Karpas-422 (cell line): ENCODE data around the gene OR13A1. TPM values are rescaled to one million over a fixed set of nuclear protein-coding genes. Genes with fewer than 3 reads are reported as not detected.
A peak's percentile ranks its signal among the peaks of the same experiment; 100 is the strongest.
"Not testable (repeated sequence)": the region's sequence is repeated elsewhere in the genome, so short reads cannot be mapped to it uniquely, and the experiment has no call there.

Experiments
- DNase-seq: peaks from one replicate; pipeline ENCODE4 v3.0.0-alpha.2; 2015
- H2AFZ ChIP-seq: fragments of 200-600 bp; sonication (generic); 2 replicates; pipeline ENCODE4 v1.6.1; 2014; ENCODE audit warnings: antibody characterized with exemption, low read length, mixed read lengths
- H3K27ac ChIP-seq: fragments of 200-600 bp; sonication (generic); 2 replicates; pipeline ENCODE4 v1.5.1; 2014; ENCODE audit warnings: mild to moderate bottlenecking, low read length, moderate library complexity
- H3K27me3 ChIP-seq: fragments of 200-600 bp; sonication (generic); 2 replicates; pipeline ENCODE4 v1.6.1; 2014; ENCODE audit warnings: low read length, mixed read lengths
- H3K36me3 ChIP-seq: fragments of 200-600 bp; sonication (generic); 2 replicates; pipeline ENCODE4 v1.6.1; 2014; ENCODE audit warnings: low read length, mixed read lengths; ENCODE audit not compliant: insufficient read depth
- H3K4me1 ChIP-seq: fragments of 200-600 bp; sonication (generic); 2 replicates; pipeline ENCODE4 v1.6.1; 2014; ENCODE audit warnings: mild to moderate bottlenecking, low read length, mixed read lengths
- H3K4me2 ChIP-seq: fragments of 200-600 bp; sonication (generic); 2 replicates; pipeline ENCODE4 v1.6.1; 2014; ENCODE audit warnings: low read length, low read depth, mild to moderate bottlenecking; ENCODE audit not compliant: poor library complexity, severe bottlenecking
- H3K4me3 ChIP-seq: fragments of 200-600 bp; sonication (generic); 2 replicates; pipeline ENCODE4 v1.5.1; 2014; ENCODE audit warnings: mild to moderate bottlenecking, antibody characterized with exemption, low read length, mixed read lengths
- H3K79me2 ChIP-seq: fragments of 200-600 bp; sonication (generic); 2 replicates; pipeline ENCODE4 v1.6.1; 2014; ENCODE audit warnings: mild to moderate bottlenecking, low read length, mixed read lengths
- H3K9ac ChIP-seq: fragments of 200-600 bp; sonication (generic); 2 replicates; pipeline ENCODE4 v1.6.0; 2014; ENCODE audit warnings: low read length
- H3K9me2 ChIP-seq: fragments of 200-600 bp; sonication (generic), shearing (Covaris generic); replicated peaks from 2 replicates; pipeline ENCODE4 v1.6.0; 2014; ENCODE audit warnings: mild to moderate bottlenecking, low read length, moderate library complexity; ENCODE audit not compliant: insufficient read depth
- H3K9me3 ChIP-seq: fragments of 300-700, 200-600 bp; sonication (generic); 2 replicates; pipeline ENCODE4 v1.6.1; 2014; ENCODE audit warnings: low read length, mixed read lengths
- H4K20me1 ChIP-seq: fragments of 200-600 bp; sonication (generic); 2 replicates; pipeline ENCODE4 v1.6.1; 2014; ENCODE audit warnings: mild to moderate bottlenecking, antibody characterized with exemption, low read length, low read depth; ENCODE audit not compliant: insufficient read depth
- total RNA-seq: library from RNA; depleted of rRNA; stranded (reverse); fragments of >200 nt; shearing (Covaris generic); gene quantifications from 2 replicates; pipeline ENCODE4 v1.2.3, GENCODE V29; 2014; ENCODE audit warnings: low replicate concordance

The OR13A1 gene
- total RNA-seq, 1 experiment from 2014 or later, result 9.7 TPM

DNA sequence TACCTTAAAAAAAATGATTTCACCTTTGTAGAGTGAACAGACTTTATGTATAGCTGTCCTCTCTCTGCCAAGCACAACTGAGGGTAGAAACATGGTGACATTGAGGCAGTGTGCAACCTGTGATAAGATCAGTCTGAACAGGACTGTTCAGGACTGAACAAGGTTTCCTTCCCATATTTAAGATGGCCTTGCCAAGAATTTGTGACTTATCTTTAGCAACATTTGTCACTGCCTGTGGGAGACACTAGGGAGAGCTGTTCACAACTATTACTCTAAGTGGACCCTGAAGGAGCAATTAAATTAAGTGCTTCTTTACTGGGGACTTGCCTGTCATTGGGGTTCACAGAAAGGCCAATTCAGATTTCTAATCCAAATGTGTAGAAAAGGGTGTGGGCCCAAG, 6.7 kb downstream of the OR13A1 start:
- no peak overlapping the region for H3K9ac ChIP-seq
- no peaks in the 10 kb centered on the region for H3K9me3 ChIP-seq
- no peaks in the 10 kb centered on the region for H3K36me3 ChIP-seq
- H3K79me2 ChIP-seq, result no peaks in the 10 kb centered on the region
- H2AFZ ChIP-seq, result no peak overlapping the region
- peak; percentile 63 for DNase-seq
- no peak overlapping the region for H3K27ac ChIP-seq
- H3K27me3 ChIP-seq, result no peaks in the 10 kb centered on the region
- no peak overlapping the region for H3K4me3 ChIP-seq
- H3K4me2 ChIP-seq, result no peak overlapping the region
- peaks cover 9% of the 10 kb centered on the region for H3K4me1 ChIP-seq
- H4K20me1 ChIP-seq, result no peaks in the 10 kb centered on the region
- H3K9me2 ChIP-seq, result no peaks in the 10 kb centered on the region

DNA sequence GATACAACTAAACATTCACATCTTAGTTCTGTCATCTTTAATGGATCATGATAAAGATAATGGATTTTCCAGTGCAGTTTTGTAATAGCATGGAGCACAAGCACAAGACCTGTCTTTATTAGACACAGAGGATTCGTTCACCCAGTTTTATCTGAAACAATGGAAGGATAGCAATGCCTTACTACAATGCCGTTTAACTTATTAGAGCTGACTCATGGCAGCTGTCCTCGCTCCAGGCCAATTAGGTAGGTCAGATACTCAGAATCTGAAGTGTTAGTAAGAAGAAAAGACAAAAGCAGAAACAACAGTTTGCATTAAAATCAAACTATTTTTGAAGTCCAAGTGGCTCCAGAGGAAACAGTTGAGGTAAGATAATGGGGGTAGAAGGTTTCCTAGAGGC, 12.8 kb downstream of the OR13A1 start:
- H2AFZ ChIP-seq, result no peak overlapping the region
- H3K9ac ChIP-seq, result no peak overlapping the region

DNA sequence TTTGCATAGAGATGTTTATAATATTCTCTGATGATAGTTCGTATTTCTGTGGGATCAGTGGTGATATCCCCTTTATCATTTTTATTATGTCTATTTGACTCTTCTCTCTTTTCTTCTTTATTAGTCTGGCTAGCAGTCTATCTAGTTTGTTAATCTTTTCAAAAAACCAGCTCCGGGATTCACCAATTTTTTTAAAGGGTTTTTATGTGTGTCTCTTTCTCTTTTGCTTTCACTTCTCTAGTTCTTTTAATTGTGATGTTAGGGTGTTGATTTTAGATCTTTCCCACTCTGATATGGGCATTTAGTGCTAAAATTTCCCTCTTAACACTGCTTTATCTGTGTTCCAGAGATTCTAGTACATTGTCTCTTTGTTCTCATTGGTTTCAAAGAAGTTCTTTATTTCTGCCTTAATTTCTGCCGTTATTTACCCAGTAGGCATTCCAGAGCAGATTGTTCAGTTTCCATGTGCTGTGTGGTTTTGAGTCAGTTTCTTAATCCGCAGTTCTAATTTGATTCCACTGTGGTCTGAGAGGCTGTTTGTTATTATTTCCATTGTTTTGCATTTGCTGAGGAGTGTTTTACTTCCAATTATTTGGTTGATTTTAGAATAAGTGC, 17.0 kb downstream of the OR13A1 start:
- not testable (repeated sequence) for H3K36me3 ChIP-seq, H3K9me3 ChIP-seq, H3K27ac ChIP-seq, H3K79me2 ChIP-seq, H3K9me2 ChIP-seq, H4K20me1 ChIP-seq, H3K4me1 ChIP-seq, H3K27me3 ChIP-seq, DNase-seq
- Histone ChIP-seq H2AFZ (peak overlapping the region; percentile 84), H3K9ac (peak overlapping the region; percentile 24; the same call in 1 of the 2 replicates), H3K4me3 (peak overlapping the region; percentile 51; the same call in 1 of the 2 replicates), H3K4me2 (peak overlapping the region; percentile 60)

More for the DNA sequence above, 12.8 kb downstream of the OR13A1 start:
- no peaks in the 10 kb centered on the region for H3K9me2 ChIP-seq
- DNase-seq, result no peak
- no peaks in the 10 kb centered on the region for H3K36me3 ChIP-seq
- H4K20me1 ChIP-seq, result no peaks in the 10 kb centered on the region
- H3K27ac ChIP-seq, result no peak overlapping the region
- H3K79me2 ChIP-seq, result no peaks in the 10 kb centered on the region
- no peaks in the 10 kb centered on the region for H3K27me3 ChIP-seq
- no peak overlapping the region for H3K4me2 ChIP-seq
- no peak overlapping the region for H3K4me3 ChIP-seq
- H3K9me3 ChIP-seq, result no peaks in the 10 kb centered on the region
- peaks cover 6% of the 10 kb centered on the region; the same call in 1 of the 2 replicates for H3K4me1 ChIP-seq

DNA sequence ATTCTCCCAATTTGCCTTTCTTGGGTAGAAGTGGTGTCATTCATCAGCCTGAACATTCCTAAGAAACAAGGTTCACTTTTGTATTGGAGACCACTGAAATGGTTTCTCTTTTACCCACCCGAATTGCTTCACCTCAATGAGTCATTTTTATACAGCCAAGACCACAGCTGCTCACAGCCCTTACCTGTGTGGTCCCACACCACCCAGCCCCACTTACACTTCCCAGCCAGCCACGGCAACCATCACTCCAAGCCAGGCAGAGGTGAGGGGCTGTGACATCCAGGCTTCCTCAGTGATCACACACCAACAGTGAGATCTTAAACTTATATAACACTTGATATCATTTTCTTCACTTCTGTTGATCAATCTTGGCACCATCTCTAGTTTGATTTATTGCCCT, 20.7 kb downstream of the OR13A1 start:
- H3K4me2 ChIP-seq, result no peak overlapping the region
- DNase-seq, result no peak
- no peaks in the 10 kb centered on the region for H3K9me2 ChIP-seq
- no peaks in the 10 kb centered on the region for H3K27me3 ChIP-seq
- H3K9me3 ChIP-seq, result no peaks in the 10 kb centered on the region
- no peaks in the 10 kb centered on the region for H3K79me2 ChIP-seq
- H4K20me1 ChIP-seq, result no peaks in the 10 kb centered on the region
- H3K27ac ChIP-seq, result no peak overlapping the region
- H3K36me3 ChIP-seq, result no peaks in the 10 kb centered on the region
- peaks cover 6% of the 10 kb centered on the region; the same call in 1 of the 2 replicates for H3K4me1 ChIP-seq
- no peak overlapping the region for H3K4me3 ChIP-seq
- H3K9ac ChIP-seq, result no peak overlapping the region
- H2AFZ ChIP-seq, result no peak overlapping the region

DNA sequence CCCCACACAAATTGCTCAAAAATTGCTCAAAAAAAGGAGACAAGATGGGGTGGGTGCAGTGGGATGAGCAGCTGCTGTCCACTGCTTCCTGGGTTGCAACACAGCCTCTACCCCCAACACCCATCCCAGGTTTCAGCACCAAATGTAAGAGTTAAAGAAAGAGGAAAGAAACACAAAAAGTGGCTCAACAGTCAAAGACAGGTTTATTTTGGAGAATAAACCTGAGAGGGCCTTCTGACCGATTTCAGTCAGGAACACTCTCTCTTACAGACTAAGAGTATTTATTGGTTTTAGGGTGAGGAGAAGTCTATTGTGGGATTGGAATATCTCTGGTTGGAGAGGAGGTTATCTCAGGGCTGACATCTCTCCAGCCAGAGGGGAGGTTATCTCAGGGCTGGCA, 28.4 kb downstream of the OR13A1 start:
- Histone ChIP-seq H3K79me2 (no peaks in the 10 kb centered on the region), H3K27me3 (no peaks in the 10 kb centered on the region), H3K27ac (no peak overlapping the region), H3K4me1 (no peaks in the 10 kb centered on the region), H4K20me1 (no peaks in the 10 kb centered on the region), H3K9me3 (no peaks in the 10 kb centered on the region; the same call in 1 of the 2 replicates), H3K4me2 (no peak overlapping the region), H3K4me3 (no peak overlapping the region), H3K9me2 (no peaks in the 10 kb centered on the region), H3K9ac (no peak overlapping the region), H2AFZ (no peak overlapping the region), H3K36me3 (no peaks in the 10 kb centered on the region)
- no peak for DNase-seq

DNA sequence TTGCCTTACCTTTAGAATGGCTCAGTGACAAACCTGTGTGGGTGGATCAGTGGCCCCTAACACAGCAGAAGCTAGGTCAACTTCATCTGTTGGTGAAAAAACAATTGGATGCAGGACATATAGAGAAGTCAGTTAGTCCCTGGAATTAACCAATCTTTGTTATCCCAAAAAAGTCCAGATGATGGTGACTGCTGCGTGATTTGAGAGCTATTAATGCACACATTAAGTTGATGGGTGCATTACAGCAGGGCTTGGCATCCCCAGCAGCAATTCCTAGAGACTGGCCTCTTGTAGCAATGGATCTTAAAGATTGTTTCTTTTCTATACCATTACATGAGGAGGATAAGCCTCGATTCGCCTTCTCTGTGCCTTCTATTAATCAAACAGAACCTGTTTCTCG, 33.3 kb downstream of the OR13A1 start:
- Histone ChIP-seq H3K9me3 (no peaks in the 10 kb centered on the region; the same call in 1 of the 2 replicates), H3K27me3 (no peaks in the 10 kb centered on the region), H2AFZ (no peak overlapping the region), H3K9ac (no peak overlapping the region), H3K4me2 (no peak overlapping the region), H3K9me2 (no peaks in the 10 kb centered on the region), H3K79me2 (no peaks in the 10 kb centered on the region), H4K20me1 (no peaks in the 10 kb centered on the region), H3K4me3 (no peak overlapping the region), H3K27ac (no peak overlapping the region), H3K4me1 (no peaks in the 10 kb centered on the region), H3K36me3 (no peaks in the 10 kb centered on the region)
- no peak for DNase-seq

DNA sequence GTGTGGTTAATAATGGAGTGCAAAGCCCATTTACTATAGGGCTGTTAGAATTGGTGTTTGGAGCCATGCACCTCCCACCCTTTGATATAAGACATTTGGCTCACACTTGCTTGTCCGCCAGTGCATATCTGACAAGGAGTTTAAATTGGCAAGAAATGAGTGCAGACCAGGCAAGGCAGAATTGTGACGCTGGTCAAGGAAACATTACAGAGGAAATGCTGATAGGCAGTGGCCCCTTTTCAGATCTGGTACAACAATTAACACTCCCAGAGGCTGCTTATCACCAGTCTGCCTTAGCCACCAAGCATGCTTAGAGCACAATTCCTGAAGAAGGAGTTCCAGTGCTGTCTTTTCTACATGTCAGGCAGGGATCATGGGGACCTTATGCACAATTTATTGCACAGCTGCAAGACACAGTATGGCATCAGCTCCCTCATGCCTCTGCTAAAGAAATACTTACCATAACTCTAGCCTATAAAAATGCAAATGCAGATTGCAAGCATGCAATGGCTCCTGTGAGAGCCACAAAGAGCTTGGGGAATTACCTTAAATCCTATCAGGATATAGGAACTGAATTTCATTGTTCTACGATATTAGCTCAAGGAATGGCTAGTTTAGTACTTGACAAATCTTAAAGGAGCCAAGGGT, 35.2 kb downstream of the OR13A1 start:
- H2AFZ ChIP-seq, result no peak overlapping the region
- no peaks in the 10 kb centered on the region for H3K9me2 ChIP-seq
- H3K4me2 ChIP-seq, result no peak overlapping the region
- no peak overlapping the region for H3K27ac ChIP-seq
- no peaks in the 10 kb centered on the region for H3K36me3 ChIP-seq
- no peaks in the 10 kb centered on the region for H3K4me1 ChIP-seq
- no peak overlapping the region for H3K4me3 ChIP-seq
- H3K9me3 ChIP-seq, result no peaks in the 10 kb centered on the region
- H4K20me1 ChIP-seq, result no peaks in the 10 kb centered on the region
- no peaks in the 10 kb centered on the region for H3K27me3 ChIP-seq
- H3K79me2 ChIP-seq, result no peaks in the 10 kb centered on the region
- no peak overlapping the region for H3K9ac ChIP-seq
- DNase-seq, result no peak

DNA sequence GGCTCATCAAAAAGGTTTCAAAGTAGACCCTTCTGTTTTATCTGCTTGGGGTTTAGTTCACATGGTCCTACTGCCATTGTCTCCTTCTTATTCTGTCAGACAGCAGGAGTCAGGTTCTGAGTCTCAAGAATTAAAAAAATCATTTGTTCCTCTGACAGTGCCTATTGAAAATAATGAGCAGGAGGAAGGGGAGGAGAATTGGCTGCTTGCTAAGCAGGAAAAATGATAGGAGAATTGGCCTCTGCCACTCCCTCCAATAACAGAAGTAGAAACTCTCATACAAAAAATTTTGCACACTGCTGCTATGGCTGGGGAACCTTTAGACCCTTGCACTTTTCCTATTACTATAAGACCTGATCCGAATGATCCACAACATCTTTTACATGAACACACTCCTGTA, 35.7 kb downstream of the OR13A1 start:
- H3K9ac ChIP-seq, result no peak overlapping the region
- H3K4me1 ChIP-seq, result no peaks in the 10 kb centered on the region
- no peaks in the 10 kb centered on the region for H3K36me3 ChIP-seq
- H3K9me3 ChIP-seq, result no peaks in the 10 kb centered on the region
- no peaks in the 10 kb centered on the region for H4K20me1 ChIP-seq
- H3K4me2 ChIP-seq, result no peak overlapping the region
- no peaks in the 10 kb centered on the region for H3K27me3 ChIP-seq
- H3K27ac ChIP-seq, result no peak overlapping the region
- H3K9me2 ChIP-seq, result no peaks in the 10 kb centered on the region
- no peak for DNase-seq
- H3K4me3 ChIP-seq, result no peak overlapping the region
- H2AFZ ChIP-seq, result no peak overlapping the region
- no peaks in the 10 kb centered on the region for H3K79me2 ChIP-seq
